GM12892 (cell line): ENCODE measurements around the gene ANKRD13A.
"Not testable (repeated sequence)": the region's sequence is repeated elsewhere in the genome, so short reads cannot be mapped to it uniquely, and the experiment has no call there.

Source experiments
- DNase-seq: peaks from one replicate; pipeline ENCODE4 v3.0.0; 2011; ENCODE audit not compliant: insufficient read length
- FAIRE-seq: peaks from 2 replicates; lab custom pipeline; 2011; peaks lifted over from hg19 to GRCh38; lab: Jason Lieb, UNC
- POLR2A ChIP-seq: IDR thresholded peaks from 2 replicates; pipeline ENCODE4 v1.6.1; 2011; ENCODE audit warnings: low read depth, low read length, control low read depth
- POLR2AphosphoS5 ChIP-seq: IDR thresholded peaks from 2 replicates; pipeline ENCODE4 v1.6.1; 2011; ENCODE audit warnings: low read depth, low read length, control low read depth
- TAF1 ChIP-seq: IDR thresholded peaks from 2 replicates; pipeline ENCODE4 v1.6.1; 2011; ENCODE audit warnings: low read depth, mild to moderate bottlenecking, control low read depth, low read length, borderline replicate concordance

ANKRD13A gene

DNA sequence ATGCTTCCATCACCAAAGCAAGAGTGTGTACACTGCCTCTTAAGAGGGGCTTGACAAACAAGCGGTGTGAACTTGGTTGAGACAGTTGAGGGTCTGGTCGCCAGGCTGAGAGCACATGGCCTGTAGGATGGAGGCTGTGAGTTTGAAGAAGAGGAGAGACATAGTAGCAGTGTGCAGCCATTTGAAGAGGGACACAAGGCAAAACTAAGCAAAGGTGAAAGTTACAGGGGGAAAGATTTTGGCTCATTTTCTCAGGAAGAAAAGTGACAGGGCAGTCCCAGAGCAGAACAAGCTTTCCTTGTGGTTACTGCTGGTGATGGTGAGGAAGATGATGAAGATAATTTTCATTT is 60.4 kb downstream of the ANKRD13A start:
- FAIRE-seq (no peak), DNase-seq (no peak)
- no peak for TF ChIP-seq TAF1
- no peak for TF ChIP-seq POLR2AphosphoS5
- no peak for TF ChIP-seq POLR2A

DNA sequence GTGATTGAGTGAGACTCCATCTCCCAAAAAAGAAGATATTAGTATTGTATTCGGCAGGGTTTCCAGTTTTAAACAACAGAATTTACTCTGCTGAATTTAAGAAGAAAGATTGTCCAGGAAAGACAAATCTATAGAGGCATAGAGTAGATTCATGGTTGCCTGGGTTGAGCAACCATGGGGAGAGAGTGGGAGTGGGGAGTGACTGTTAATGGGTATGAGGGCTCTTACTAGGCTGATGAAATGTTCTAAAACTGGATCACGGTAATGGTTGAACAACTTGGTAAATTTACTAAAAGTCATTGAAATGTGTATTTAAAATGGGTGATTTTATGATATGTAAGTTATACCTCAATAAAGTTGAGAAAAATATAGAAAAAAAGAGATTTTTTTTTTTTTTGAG is 63.0 kb downstream of the ANKRD13A start:
- no peak for FAIRE-seq
- no peak for TF ChIP-seq POLR2A
- no peak for TF ChIP-seq POLR2AphosphoS5
- TF ChIP-seq TAF1, result no peak
- DNase-seq, result no peak

DNA sequence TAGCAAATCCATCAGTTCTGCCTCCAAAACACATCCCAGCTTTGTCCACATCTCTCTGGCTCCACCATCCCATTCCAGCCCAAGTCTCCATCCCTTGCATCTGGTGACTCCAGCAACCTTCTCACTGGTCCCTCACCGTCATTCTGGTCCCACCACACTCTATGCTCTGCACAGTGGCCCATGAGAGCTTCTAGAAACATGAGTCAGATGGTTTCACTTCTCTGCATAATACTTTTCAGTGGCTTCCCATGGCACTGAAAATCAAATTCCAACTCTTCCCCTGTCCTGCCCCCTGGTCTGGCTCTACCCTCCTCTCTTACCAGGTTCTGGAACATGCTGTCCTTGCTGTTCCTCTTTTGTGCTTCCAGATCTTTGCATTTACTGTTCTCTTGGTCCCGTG is 66.3 kb downstream of the ANKRD13A start:
- no peak for DNase-seq
- FAIRE-seq, result no peak
- TF ChIP-seq POLR2A, result no peak
- TF ChIP-seq POLR2AphosphoS5, result no peak
- no peak for TF ChIP-seq TAF1

DNA sequence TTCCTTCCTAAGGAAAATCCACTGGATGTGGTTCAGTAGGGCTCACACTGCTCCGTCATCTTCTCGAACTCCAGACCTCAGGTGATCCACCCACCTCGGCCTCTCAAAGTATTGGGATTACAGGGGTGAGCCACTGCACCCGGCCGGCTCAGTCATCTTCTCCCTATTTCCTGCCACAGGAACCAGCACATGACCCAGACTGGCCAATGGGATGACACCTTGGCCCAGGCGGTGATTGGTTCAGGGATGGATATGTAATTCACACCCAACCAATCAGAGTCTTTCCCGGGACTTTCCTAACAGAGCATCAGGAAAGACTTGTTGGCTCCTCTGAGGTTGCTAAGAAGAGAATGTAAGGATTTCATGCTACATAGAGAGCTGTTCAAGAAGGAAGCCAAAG is 68.3 kb downstream of the ANKRD13A start:
- DNase-seq (no peak), FAIRE-seq (no peak)
- TF ChIP-seq POLR2AphosphoS5, result no peak
- TF ChIP-seq POLR2A, result no peak
- TF ChIP-seq TAF1, result no peak

DNA sequence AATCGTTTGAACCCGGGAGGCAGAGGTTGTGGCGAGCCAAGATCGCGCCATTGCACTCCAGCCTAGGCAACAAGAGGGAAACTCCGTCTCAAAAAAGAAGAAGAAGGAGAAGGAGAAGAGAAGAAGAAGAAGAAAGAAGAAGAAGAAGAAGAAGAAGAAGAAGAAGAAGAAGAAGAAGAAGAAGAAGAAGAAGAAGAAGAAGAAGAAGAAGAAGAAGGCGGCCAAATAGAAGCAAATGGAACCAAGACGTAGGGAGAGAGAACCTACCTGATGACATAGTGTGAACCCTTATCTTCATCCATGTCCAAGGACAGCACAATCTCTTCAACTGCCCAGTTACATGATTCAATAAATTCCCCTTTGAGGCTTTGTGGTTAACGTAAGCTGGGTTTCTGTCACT is 68.9 kb downstream of the ANKRD13A start:
- FAIRE-seq, DNase-seq: not testable (repeated sequence)

DNA sequence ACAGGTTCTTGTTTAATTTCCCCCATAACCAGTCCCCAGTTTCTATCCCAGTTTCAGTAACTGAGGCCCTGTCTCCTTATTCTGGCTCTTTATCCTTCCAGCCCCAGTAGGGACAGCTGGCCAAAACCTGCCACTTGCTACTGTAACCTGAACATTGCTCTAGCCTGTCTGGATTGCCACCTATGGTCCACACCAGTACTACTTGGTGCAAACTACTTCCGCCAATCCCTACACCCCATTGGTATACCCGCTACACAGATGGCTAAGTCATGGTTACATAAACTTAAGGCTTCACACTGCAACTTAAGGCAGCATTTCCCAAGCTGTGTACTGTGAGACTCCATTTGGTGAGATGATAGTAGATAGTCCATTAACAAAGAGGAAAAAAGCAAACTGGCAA is 69.4 kb downstream of the ANKRD13A start:
- FAIRE-seq (no peak), DNase-seq (no peak)
- TF ChIP-seq POLR2A, result no peak
- TF ChIP-seq POLR2AphosphoS5, result no peak

DNA sequence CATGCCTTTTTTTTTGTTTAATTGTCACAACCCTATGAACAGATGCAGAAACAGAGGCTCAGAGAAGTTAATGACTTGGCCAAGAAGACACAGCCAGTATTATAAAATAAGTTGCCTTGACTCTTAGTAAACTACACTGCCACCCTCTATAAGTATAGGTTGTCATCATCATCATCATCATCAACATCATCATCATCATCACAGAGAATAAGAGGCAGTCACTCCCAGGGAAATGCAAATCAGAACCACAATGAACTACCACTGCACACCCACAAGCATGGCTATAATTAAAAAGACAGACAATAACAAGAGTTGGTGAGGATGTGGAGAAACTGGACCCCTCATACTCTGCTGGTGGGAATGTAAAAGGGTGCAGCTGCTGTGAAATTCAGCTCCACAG is 72.3 kb downstream of the ANKRD13A start:
- TF ChIP-seq TAF1, result no peak
- no peak for TF ChIP-seq POLR2A
- no peak for TF ChIP-seq POLR2AphosphoS5
- FAIRE-seq (no peak), DNase-seq (no peak)

DNA sequence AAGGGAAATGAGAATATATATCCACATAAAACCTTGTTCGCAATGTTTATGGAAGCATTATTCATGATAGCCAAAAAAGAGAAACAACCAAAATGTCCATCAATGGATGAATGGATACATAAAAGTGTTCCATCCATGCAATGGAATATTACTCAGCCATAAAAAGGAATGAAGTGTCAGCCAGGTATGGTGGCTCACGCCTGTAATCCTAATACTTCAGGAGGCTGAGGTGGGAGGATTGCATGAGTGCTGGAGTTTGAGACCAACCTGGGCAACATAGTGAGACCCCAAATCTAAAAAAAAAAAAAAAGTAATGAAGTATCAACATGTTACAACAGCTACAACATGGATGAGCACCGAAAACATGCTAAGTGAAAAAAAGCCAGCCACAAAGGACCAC is 72.7 kb downstream of the ANKRD13A start:
- FAIRE-seq (peak; percentile 14), DNase-seq (no peak)
- TF ChIP-seq TAF1 (no peak), POLR2AphosphoS5 (no peak), POLR2A (no peak)

DNA sequence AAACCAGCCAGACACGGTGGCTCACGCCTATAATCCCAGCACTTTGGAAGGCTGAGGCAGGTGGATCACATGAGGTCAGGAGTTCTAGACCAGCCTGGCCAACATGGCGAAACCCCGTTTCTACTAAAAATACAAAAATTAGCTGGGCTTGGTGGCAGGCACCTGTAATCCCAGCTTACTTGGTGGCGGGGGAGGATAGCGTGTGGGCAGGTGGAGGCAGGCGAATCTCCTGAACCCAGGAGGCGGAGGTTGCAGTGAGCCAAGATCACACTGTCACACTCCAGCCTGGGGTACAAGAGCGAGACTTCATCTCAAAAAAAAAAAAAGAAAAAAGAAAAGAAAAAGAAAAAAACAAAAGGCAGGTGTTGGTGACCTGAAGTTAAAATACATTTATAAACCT is 73.4 kb downstream of the ANKRD13A start:
- FAIRE-seq, DNase-seq: not testable (repeated sequence)

DNA sequence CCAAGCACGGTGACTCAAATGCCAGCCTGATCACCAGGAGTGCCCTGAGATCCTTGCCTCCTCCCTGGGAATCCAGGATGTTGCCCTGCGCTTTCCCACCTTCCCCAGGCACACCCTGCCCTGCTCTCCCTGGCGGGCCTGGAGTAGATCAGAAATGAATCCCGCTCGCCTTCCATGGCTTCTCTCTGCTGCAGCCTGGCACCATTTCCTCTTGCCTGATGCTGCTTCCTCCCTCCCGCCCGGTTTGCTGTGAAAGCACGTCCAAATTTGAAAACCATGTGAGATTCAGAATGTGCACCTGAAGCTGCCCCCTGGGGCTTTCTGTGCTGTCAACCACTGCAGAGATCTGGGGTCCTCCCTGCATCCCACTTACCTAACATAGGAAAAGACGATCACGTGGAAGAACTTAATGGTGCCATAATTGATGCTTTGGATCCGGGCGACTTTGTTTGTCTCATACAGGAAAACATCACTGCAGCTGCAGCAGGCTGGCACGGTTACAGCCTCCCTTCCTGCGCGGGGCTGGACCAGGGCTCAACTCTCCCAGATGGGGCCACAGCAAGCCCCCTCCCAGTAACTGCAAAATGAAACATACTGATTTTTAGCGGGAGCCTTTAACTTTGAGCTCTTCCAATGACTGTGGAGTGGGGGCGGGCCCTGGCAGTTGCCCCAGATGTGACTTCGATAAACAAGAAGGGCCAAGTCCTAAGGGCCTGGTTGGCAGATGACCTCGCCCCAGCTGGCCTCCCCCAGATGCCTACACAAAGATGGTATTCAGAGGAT is 74.0 kb downstream of the ANKRD13A start:
- FAIRE-seq (peak; percentile 91), DNase-seq (no peak)
- no peak for TF ChIP-seq POLR2AphosphoS5
- TF ChIP-seq TAF1, result no peak
- TF ChIP-seq POLR2A, result no peak

DNA sequence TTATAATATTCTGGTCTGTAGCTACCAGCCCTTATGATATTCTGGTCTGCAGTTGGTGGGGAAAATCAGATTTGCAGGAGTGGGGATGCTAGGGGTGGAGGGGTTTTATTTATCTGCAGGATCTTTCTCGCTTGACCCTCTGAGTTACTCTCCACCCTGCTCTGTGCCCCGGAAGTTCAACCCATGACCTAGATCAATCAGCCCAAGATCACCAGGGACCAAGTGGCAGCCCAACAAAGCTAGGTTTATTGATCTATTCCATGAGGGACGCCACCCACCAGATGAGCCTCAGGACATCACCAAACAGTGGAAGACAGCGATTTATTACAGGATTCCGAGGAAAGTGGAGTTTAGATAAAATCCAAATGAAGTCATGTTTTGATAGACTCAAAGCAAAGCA is 74.9 kb downstream of the ANKRD13A start:
- no peak for DNase-seq
- FAIRE-seq, result no peak
- TF ChIP-seq POLR2A (no peak), POLR2AphosphoS5 (no peak), TAF1 (no peak)

DNA sequence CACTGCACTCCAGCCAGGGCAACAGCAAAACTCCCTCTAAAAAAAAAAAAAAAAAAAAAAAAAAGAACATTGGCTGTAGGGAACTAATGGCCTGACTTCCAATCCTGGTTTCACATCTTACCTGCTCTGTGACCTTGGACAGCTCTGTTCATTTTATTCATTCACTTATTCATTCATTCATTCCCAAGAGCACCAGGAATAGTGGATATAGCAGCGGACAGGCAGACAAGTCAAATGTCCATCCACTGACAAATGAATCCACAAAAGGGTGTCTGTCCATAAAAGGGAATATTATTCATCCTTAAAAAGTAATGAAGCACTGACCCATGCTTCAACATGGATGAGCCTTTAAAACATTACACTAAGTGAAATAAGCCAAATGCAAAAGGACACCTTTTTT is 76.7 kb downstream of the ANKRD13A start:
- DNase-seq (no peak), FAIRE-seq (no peak)
- TF ChIP-seq POLR2A (no peak), POLR2AphosphoS5 (no peak), TAF1 (no peak)

DNA sequence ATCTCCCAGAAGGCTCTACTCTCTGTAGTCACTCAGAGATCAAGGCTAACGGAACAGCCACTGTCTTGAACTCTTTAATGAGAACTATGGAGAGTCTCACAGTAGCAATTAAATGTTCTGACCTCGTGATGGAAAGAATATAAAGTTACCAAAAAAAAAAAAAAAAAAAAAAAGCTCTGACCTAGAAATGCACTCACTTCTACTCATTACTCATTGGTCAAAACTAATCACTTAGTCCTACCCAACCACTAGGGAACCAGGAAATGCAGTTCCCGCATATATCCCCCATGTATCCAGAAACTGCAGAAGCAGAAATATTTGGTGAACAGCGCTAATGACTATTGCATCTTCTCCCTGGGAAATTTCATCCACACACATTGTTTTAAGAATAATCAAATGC is 78.6 kb downstream of the ANKRD13A start:
- TF ChIP-seq POLR2AphosphoS5 (no peak), POLR2A (no peak), TAF1 (no peak)
- no peak for DNase-seq
- FAIRE-seq, result no peak
